Measurements from ENCODE around the gene TINAGL1. TPM values are rescaled to one million over a fixed set of nuclear protein-coding genes. Genes with fewer than 3 reads are reported as not detected.
A peak's percentile ranks its signal among the peaks of the same experiment; 100 is the strongest.

The TINAGL1 gene
- total RNA-seq, 4 donors from 2014 or later, result 152 to 368 (median 248) TPM

GRCh38 chr1:31548907-31549808 is 27.2 kb upstream of the TINAGL1 start:
- TF ChIP-seq POLR2A (IDR thresholded peaks at IDR 0.05) (no peak), CTCF (IDR thresholded peaks at IDR 0.05) (peak; percentile 88 to 95 (median 90)), EP300 (IDR thresholded peaks at IDR 0.05) (no peak)
- H3K27me3 ChIP-seq, result peaks cover 49% of the 10 kb centered on the region
- H3K4me1 ChIP-seq, result peaks cover 0 to 13% (median 11%) of the 10 kb centered on the region in 3 donors
- ATAC-seq, result peak; percentile 94
- no peaks in the 10 kb centered on the region for H3K9me3 ChIP-seq
- peak overlapping the region in 1 of 2 donors; percentile 2 for H3K4me3 ChIP-seq
- no peak overlapping the region for H3K27ac ChIP-seq
- WGBS, 2 donors (ENCODE audit: low coverage in 1 of 2), result 2% methylated on average over 17 to 18 of the region's 24 CpGs
- no peaks in the 10 kb centered on the region for H3K36me3 ChIP-seq

GRCh38 chr1:31549809-31550620 is 26.3 kb upstream of the TINAGL1 start:
- no peaks in the 10 kb centered on the region for H3K36me3 ChIP-seq
- H3K4me1 ChIP-seq, result peaks cover 0 to 13% (median 11%) of the 10 kb centered on the region in 3 donors
- peaks cover 52% of the 10 kb centered on the region for H3K27me3 ChIP-seq
- H3K27ac ChIP-seq, result no peak overlapping the region
- no peaks in the 10 kb centered on the region for H3K9me3 ChIP-seq
- TF ChIP-seq CTCF (IDR thresholded peaks at IDR 0.05), result no peak
- TF ChIP-seq POLR2A (IDR thresholded peaks at IDR 0.05), result no peak
- no peak for TF ChIP-seq EP300 (IDR thresholded peaks at IDR 0.05)
- no peak for TF ChIP-seq POLR2AphosphoS5 (IDR thresholded peaks at IDR 0.05)
- no peak overlapping the region for H3K4me3 ChIP-seq
- no peak for ATAC-seq
- WGBS, 2 donors (ENCODE audit: low coverage in 1 of 2), result 44 to 55% methylated on average over 7 of the region's 7 CpGs

- peaks cover 64% of the 10 kb centered on the region for H3K27me3 ChIP-seq
- H3K27ac ChIP-seq, result no peak overlapping the region
- no peaks in the 10 kb centered on the region for H3K36me3 ChIP-seq
- WGBS, 2 donors (ENCODE audit: low coverage in 1 of 2), result 100% methylated on average over 1 of the region's 1 CpG; no CpG with 5 or more reads in 1 of the 2 donors
- ATAC-seq, result no peak
- H3K4me3 ChIP-seq, result no peak overlapping the region
- no peak for TF ChIP-seq POLR2AphosphoS5 (IDR thresholded peaks at IDR 0.05)
- TF ChIP-seq POLR2A (IDR thresholded peaks at IDR 0.05), result no peak
- no peak for TF ChIP-seq CTCF (IDR thresholded peaks at IDR 0.05)
- TF ChIP-seq EP300 (IDR thresholded peaks at IDR 0.05), result no peak
- H3K4me1 ChIP-seq, result peaks cover 0 to 13% (median 11%) of the 10 kb centered on the region in 3 donors
- no peaks in the 10 kb centered on the region for H3K9me3 ChIP-seq
Measured at GRCh38 chr1:31551208-31551607, 25.1 kb upstream of the TINAGL1 start.

- 93 to 96% methylated on average over 4 to 6 of the region's 7 CpGs for WGBS, 2 donors (ENCODE audit: low coverage in 1 of 2)
- TF ChIP-seq EP300 (IDR thresholded peaks at IDR 0.05) (no peak), POLR2AphosphoS5 (IDR thresholded peaks at IDR 0.05) (no peak), POLR2A (IDR thresholded peaks at IDR 0.05) (no peak), CTCF (IDR thresholded peaks at IDR 0.05) (no peak)
- Histone ChIP-seq H3K9me3 (no peaks in the 10 kb centered on the region), H3K36me3 (no peaks in the 10 kb centered on the region), H3K27ac (no peak overlapping the region), H3K4me1 (peaks cover 0 to 13% (median 11%) of the 10 kb centered on the region in 3 donors), H3K27me3 (peaks cover 60% of the 10 kb centered on the region), H3K4me3 (no peak overlapping the region)
- no peak for ATAC-seq
Measured at GRCh38 chr1:31552489-31552888, 23.8 kb upstream of the TINAGL1 start.

Data from gastroesophageal sphincter (tissue), 4 donors.